ENCODE results near the gene MAST4.

The MAST4 gene

GRCh38 chr5:66828046-66828547 lies 231.9 kb downstream of the MAST4 start:
- Histone ChIP-seq H3K36me3 (ENCODE audit: control insufficient read depth, low read length) (no peaks in the 10 kb centered on the region), H3K79me2 (ENCODE audit: control insufficient read depth, low read length) (no peaks in the 10 kb centered on the region), H3F3A (ENCODE audit: control insufficient read depth, insufficient read depth) (no peaks in the 10 kb centered on the region), H3K9me2 (replicated peaks; ENCODE audit: control insufficient read depth, low read length) (no peaks in the 10 kb centered on the region), H3K27me3 (ENCODE audit: control insufficient read depth, low read length) (peaks cover 29% of the 10 kb centered on the region), H3K27ac (ENCODE audit: low read depth, low read length) (no peak overlapping the region), H3K9me3 (ENCODE audit: control insufficient read depth, insufficient read depth, low read length) (no peaks in the 10 kb centered on the region), H3K4me1 (ENCODE audit: control insufficient read depth, low read length) (peaks cover 9% of the 10 kb centered on the region), H3K4me2 (ENCODE audit: low read length) (peak overlapping the region; percentile 42), H3K4me3 (ENCODE audit: low read length) (no peak overlapping the region), H4K20me1 (ENCODE audit: control insufficient read depth, insufficient read depth, low read depth, low read length) (no peaks in the 10 kb centered on the region)
- TF ChIP-seq EZH2phosphoT487 (IDR thresholded peaks at IDR 0.05; ENCODE audit: borderline replicate concordance, low read length): no peak
- TF ChIP-seq, protein P1, sequence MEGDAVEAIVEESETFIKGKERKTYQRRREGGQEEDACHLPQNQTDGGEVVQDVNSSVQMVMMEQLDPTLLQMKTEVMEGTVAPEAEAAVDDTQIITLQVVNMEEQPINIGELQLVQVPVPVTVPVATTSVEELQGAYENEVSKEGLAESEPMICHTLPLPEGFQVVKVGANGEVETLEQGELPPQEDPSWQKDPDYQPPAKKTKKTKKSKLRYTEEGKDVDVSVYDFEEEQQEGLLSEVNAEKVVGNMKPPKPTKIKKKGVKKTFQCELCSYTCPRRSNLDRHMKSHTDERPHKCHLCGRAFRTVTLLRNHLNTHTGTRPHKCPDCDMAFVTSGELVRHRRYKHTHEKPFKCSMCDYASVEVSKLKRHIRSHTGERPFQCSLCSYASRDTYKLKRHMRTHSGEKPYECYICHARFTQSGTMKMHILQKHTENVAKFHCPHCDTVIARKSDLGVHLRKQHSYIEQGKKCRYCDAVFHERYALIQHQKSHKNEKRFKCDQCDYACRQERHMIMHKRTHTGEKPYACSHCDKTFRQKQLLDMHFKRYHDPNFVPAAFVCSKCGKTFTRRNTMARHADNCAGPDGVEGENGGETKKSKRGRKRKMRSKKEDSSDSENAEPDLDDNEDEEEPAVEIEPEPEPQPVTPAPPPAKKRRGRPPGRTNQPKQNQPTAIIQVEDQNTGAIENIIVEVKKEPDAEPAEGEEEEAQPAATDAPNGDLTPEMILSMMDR (IDR thresholded peaks at IDR 0.05; ENCODE audit: low read depth, low read length, poor library complexity, severe bottlenecking): no peak

- H3K36me3 ChIP-seq (ENCODE audit: control insufficient read depth, low read length): no peaks in the 10 kb centered on the region
- no peak overlapping the region for H3K4me3 ChIP-seq (ENCODE audit: low read length)
- no peak overlapping the region for H3K27ac ChIP-seq (ENCODE audit: low read depth, low read length)
- peaks cover 29% of the 10 kb centered on the region for H3K27me3 ChIP-seq (ENCODE audit: control insufficient read depth, low read length)
- H3K4me2 ChIP-seq (ENCODE audit: low read length): peak overlapping the region; percentile 42
- TF ChIP-seq EZH2phosphoT487 (IDR thresholded peaks at IDR 0.05; ENCODE audit: borderline replicate concordance, low read length): 0 out of 2 replicates have a peak, but pooled peaks have one; percentile 49
- TF ChIP-seq, protein P1 (IDR thresholded peaks at IDR 0.05; ENCODE audit: low read depth, low read length, poor library complexity, severe bottlenecking): no peak
- H3F3A ChIP-seq (ENCODE audit: control insufficient read depth, insufficient read depth): no peaks in the 10 kb centered on the region
- H4K20me1 ChIP-seq (ENCODE audit: control insufficient read depth, insufficient read depth, low read depth, low read length): no peaks in the 10 kb centered on the region
- no peaks in the 10 kb centered on the region for H3K79me2 ChIP-seq (ENCODE audit: control insufficient read depth, low read length)
- peaks cover 9% of the 10 kb centered on the region for H3K4me1 ChIP-seq (ENCODE audit: control insufficient read depth, low read length)
- H3K9me3 ChIP-seq (ENCODE audit: control insufficient read depth, insufficient read depth, low read length): no peaks in the 10 kb centered on the region
- H3K9me2 ChIP-seq (replicated peaks; ENCODE audit: control insufficient read depth, low read length): no peaks in the 10 kb centered on the region
These were observed 232.6 kb downstream of the MAST4 start for GRCh38 chr5:66828548-66829357.

DNA sequence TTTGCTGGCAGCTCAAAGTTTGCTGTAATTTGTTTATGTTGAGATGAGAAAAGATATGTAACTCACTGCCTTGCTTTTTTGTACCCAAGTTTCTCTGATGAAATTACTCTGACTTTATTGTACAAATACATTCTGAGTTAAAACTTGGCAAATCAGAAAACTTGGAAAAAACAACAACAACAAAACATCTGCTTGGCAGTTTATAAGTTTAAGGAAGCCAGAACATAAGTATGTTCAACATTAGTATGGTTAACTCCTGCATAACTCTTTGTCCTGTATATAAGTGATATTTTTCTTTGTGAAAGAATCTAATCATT lies 233.1 kb downstream of the MAST4 start:
- Histone ChIP-seq H3K4me3 (ENCODE audit: low read length) (no peak overlapping the region), H3K4me2 (ENCODE audit: low read length) (peak overlapping the region; percentile 42), H3K4me1 (ENCODE audit: control insufficient read depth, low read length) (peaks cover 9% of the 10 kb centered on the region), H3K36me3 (ENCODE audit: control insufficient read depth, low read length) (no peaks in the 10 kb centered on the region), H3K27me3 (ENCODE audit: control insufficient read depth, low read length) (peaks cover 29% of the 10 kb centered on the region), H4K20me1 (ENCODE audit: control insufficient read depth, insufficient read depth, low read depth, low read length) (no peaks in the 10 kb centered on the region), H3F3A (ENCODE audit: control insufficient read depth, insufficient read depth) (no peaks in the 10 kb centered on the region), H3K9me2 (replicated peaks; ENCODE audit: control insufficient read depth, low read length) (no peaks in the 10 kb centered on the region), H3K27ac (ENCODE audit: low read depth, low read length) (no peak overlapping the region), H3K9me3 (ENCODE audit: control insufficient read depth, insufficient read depth, low read length) (no peaks in the 10 kb centered on the region), H3K79me2 (ENCODE audit: control insufficient read depth, low read length) (no peaks in the 10 kb centered on the region)
- TF ChIP-seq, protein P1 (IDR thresholded peaks at IDR 0.05; ENCODE audit: low read depth, low read length, poor library complexity, severe bottlenecking): no peak
- TF ChIP-seq EZH2phosphoT487 (IDR thresholded peaks at IDR 0.05; ENCODE audit: borderline replicate concordance, low read length): no peak

Data from DOHH2 (cell line).